SK-N-SH (cell line): ENCODE data around the gene TTC39A.

ENCODE experiments used
- CHD2 ChIP-seq: fragments of 150-350 bp; IDR thresholded peaks from 2 replicates; pipeline ENCODE4 v1.6.1; 2018; ENCODE audit warnings: low read length; ENCODE audit not compliant: partially characterized antibody
- FOXM1 ChIP-seq: IDR thresholded peaks from 2 replicates; pipeline ENCODE4 v1.4.0; 2012; ENCODE audit warnings: low read depth, mild to moderate bottlenecking
- RFX5 ChIP-seq: IDR thresholded peaks from 2 replicates; pipeline ENCODE4 v1.6.1; 2012; ENCODE audit warnings: mild to moderate bottlenecking, improper control_type of control experiment, low read length
- TAF1 ChIP-seq: IDR thresholded peaks from 2 replicates; pipeline ENCODE4 v1.6.1; 2012; ENCODE audit warnings: low read depth, mild to moderate bottlenecking, low read length, moderate library complexity, borderline replicate concordance
- YY1 ChIP-seq: IDR thresholded peaks from 2 replicates; pipeline ENCODE4 v1.4.0; 2012; ENCODE audit warnings: low read depth, mild to moderate bottlenecking
- TF ChIP-seq, protein P1 (sequence below): fragments of 200-600 bp; sonication (generic); IDR thresholded peaks from 2 replicates; pipeline ENCODE4 v1.6.1; 2017; ENCODE audit warnings: antibody characterized with exemption, mild to moderate bottlenecking, moderate library complexity

DNA sequence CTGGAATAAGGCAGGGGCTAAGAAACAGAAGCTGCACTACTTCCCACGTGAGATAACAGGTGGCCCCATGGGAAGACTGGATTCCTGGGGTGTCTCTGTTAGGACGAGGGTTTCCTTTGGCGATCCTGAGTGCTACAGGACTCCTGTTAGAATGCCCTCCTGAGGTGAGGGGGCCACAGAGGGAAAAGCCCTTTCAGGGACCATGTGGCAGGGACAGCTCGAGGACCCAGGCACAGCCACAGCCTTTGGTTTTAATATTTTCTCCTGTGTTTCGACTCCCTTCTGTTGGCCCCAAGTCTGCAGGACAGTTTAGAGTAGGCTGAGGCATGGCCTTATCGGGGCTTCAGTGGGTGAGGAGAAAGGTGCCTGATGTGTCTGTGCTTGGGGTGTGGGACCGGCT lies 12.6 kb downstream of the TTC39A start:
- TF ChIP-seq, protein P1, sequence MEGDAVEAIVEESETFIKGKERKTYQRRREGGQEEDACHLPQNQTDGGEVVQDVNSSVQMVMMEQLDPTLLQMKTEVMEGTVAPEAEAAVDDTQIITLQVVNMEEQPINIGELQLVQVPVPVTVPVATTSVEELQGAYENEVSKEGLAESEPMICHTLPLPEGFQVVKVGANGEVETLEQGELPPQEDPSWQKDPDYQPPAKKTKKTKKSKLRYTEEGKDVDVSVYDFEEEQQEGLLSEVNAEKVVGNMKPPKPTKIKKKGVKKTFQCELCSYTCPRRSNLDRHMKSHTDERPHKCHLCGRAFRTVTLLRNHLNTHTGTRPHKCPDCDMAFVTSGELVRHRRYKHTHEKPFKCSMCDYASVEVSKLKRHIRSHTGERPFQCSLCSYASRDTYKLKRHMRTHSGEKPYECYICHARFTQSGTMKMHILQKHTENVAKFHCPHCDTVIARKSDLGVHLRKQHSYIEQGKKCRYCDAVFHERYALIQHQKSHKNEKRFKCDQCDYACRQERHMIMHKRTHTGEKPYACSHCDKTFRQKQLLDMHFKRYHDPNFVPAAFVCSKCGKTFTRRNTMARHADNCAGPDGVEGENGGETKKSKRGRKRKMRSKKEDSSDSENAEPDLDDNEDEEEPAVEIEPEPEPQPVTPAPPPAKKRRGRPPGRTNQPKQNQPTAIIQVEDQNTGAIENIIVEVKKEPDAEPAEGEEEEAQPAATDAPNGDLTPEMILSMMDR: no peak
- no peak for TF ChIP-seq RFX5
- TF ChIP-seq FOXM1: no peak
- TF ChIP-seq YY1: no peak
- no peak for TF ChIP-seq TAF1
- TF ChIP-seq CHD2: no peak
